GM12878 (cell line): Measurements from ENCODE around the gene STARD13. TPM values are rescaled to one million over a fixed set of nuclear protein-coding genes. Genes with fewer than 3 reads are reported as not detected.
A peak's percentile ranks its signal among the peaks of the same experiment; 100 is the strongest.

ENCODE experiments used
- ATAC-seq: fragments of 200-7000 bp; cut with Tn5 transposase; 3 replicates; pipeline ENCODE4 v1.9.1; 2020; ENCODE audit warnings: mild to moderate bottlenecking, moderate library complexity
- BruUV-seq: library from RNA; stranded (reverse); fragments of 400-500 nt; replicated peaks from 2 replicates; lab custom pipeline; 2021; lab: Mats Ljungman, UMichigan
- CTCF ChIA-PET: fragments of 300-600 bp; sonication (Branson Sonifier 250); formaldehyde crosslinking; extraction: SDS; loops from one replicate; lab custom pipeline; 2021; ENCODE audit warnings: inconsistent platforms; lab: Yijun Ruan, JAX
- POLR2A ChIA-PET: fragments of 350-600 bp; formaldehyde crosslinking; extraction: SDS; loops from one replicate; lab custom pipeline; 2021; ENCODE audit warnings: inconsistent platforms; lab: Charles Lee
- RAD21 ChIA-PET: fragments of 300-600 bp; sonication (Branson Sonifier 250); formaldehyde crosslinking; loops from one replicate; lab custom pipeline; 2023; ENCODE audit warnings: antibody characterized with exemption; ENCODE audit not compliant: unreplicated experiment; lab: Charles Lee
- SMC1A ChIA-PET: fragments of 300-600 bp; sonication (Branson Sonifier 250); formaldehyde crosslinking; loops from one replicate; lab custom pipeline; 2023; ENCODE audit not compliant: unreplicated experiment, uncharacterized antibody; lab: Charles Lee
- DNase-seq: peaks from one replicate; pipeline ENCODE4 v3.0.0-alpha.2; 2011; ENCODE audit warnings: low read depth, low spot score
- FAIRE-seq: peaks from 3 replicates; lab custom pipeline; 2011; peaks lifted over from hg19 to GRCh38; lab: Jason Lieb, UNC
- H2AFZ ChIP-seq: 2 replicates; pipeline ENCODE4 v1.6.0; 2011; ENCODE audit warnings: low read depth, low read length, control low read depth; ENCODE audit not compliant: control insufficient read depth
- H3K27ac ChIP-seq: 2 replicates; pipeline ENCODE4 v1.5.1; 2011; ENCODE audit warnings: control low read depth; ENCODE audit not compliant: control insufficient read depth, insufficient read depth
- H3K27me3 ChIP-seq, 2 experiments: replicated peaks in 1 of 2; 2 replicates each; pipeline versions ENCODE4 v1.6.0 to v1.6.1; 2011; ENCODE audit warnings: low read length in 1 of 2; ENCODE audit not compliant: control insufficient read depth in 2 of 2, insufficient read depth in 2 of 2
- H3K36me3 ChIP-seq, 2 experiments: 2 replicates each; pipeline ENCODE4 v1.5.1; 2011; ENCODE audit warnings: low read length in 1 of 2; ENCODE audit not compliant: control insufficient read depth in 2 of 2, insufficient read depth in 2 of 2
- H3K4me1 ChIP-seq: 2 replicates; pipeline ENCODE4 v1.6.1; 2011; ENCODE audit warnings: mild to moderate bottlenecking, low read length, moderate library complexity, mixed read lengths; ENCODE audit not compliant: control insufficient read depth, insufficient read depth
- H3K4me2 ChIP-seq: 2 replicates; pipeline ENCODE4 v1.6.0; 2011; ENCODE audit warnings: control low read depth; ENCODE audit not compliant: control insufficient read depth, insufficient read depth
- H3K4me3 ChIP-seq: fragments of 200-600 bp; sonication (generic); 2 replicates; pipeline ENCODE4 v1.5.1; 2016
- H3K79me2 ChIP-seq: 2 replicates; pipeline ENCODE4 v1.6.0; 2011; ENCODE audit warnings: low read length; ENCODE audit not compliant: control insufficient read depth, insufficient read depth
- H3K9ac ChIP-seq: 2 replicates; pipeline ENCODE4 v1.8.0; 2011; ENCODE audit warnings: low read length, control low read depth, mixed read lengths; ENCODE audit not compliant: control insufficient read depth, insufficient read depth
- H3K9me3 ChIP-seq: replicated peaks from 3 replicates; pipeline ENCODE4 v1.5.1; 2011; ENCODE audit warnings: mild to moderate bottlenecking, low read length; ENCODE audit not compliant: control insufficient read depth, insufficient read depth
- H4K20me1 ChIP-seq: 2 replicates; pipeline ENCODE4 v1.6.0; 2011; ENCODE audit not compliant: control insufficient read depth, insufficient read depth
- CHD4 ChIP-seq: fragments of 200-600 bp; sonication (generic); IDR thresholded peaks from 2 replicates; pipeline ENCODE4 v1.6.1; 2016; ENCODE audit warnings: mild to moderate bottlenecking
- CREB1 ChIP-seq: IDR thresholded peaks from 2 replicates; pipeline ENCODE4 v1.6.1; 2012; ENCODE audit warnings: low read depth, mild to moderate bottlenecking, inconsistent platforms
- MEF2A ChIP-seq: IDR thresholded peaks from 2 replicates; pipeline ENCODE4 v1.6.1; 2011; ENCODE audit warnings: low read depth, mild to moderate bottlenecking, low read length, moderate library complexity; ENCODE audit not compliant: insufficient read depth
- MEF2B ChIP-seq: fragments of 450-650 bp; IDR thresholded peaks from 2 replicates; pipeline ENCODE4 v1.6.1; 2018; ENCODE audit warnings: mild to moderate bottlenecking, moderate library complexity; ENCODE audit not compliant: partially characterized antibody, poor library complexity, severe bottlenecking
- NFIC ChIP-seq: IDR thresholded peaks from 2 replicates; pipeline ENCODE4 v1.6.1; 2012; ENCODE audit warnings: low read depth, mild to moderate bottlenecking, inconsistent platforms, low read length, moderate library complexity
- NFYA ChIP-seq: IDR thresholded peaks from 2 replicates; pipeline ENCODE4 v1.6.1; 2011; ENCODE audit warnings: low read depth, mild to moderate bottlenecking, low read length, improper control_type of control experiment, borderline replicate concordance
- RUNX3 ChIP-seq: IDR thresholded peaks from 2 replicates; pipeline ENCODE4 v1.6.1; 2012; ENCODE audit warnings: low read length, inconsistent platforms
- TARDBP ChIP-seq: IDR thresholded peaks from 2 replicates; pipeline ENCODE4 v1.6.1; 2016; ENCODE audit warnings: borderline replicate concordance
- TCF7 ChIP-seq: IDR thresholded peaks from 2 replicates; pipeline ENCODE4 v1.6.1; 2014; ENCODE audit warnings: antibody characterized with exemption, borderline replicate concordance
- WGBS: methylation state at CpG from one replicate; pipeline ENCODE4 v1.1.6; 2016; ENCODE audit warnings: low lambda C conversion rate; ENCODE audit not compliant: insufficient replicate concordance, insufficient coverage; ENCODE audit errors: missing lambda C conversion rate; 5-methylcytosine and 5-hydroxymethylcytosine counted together
- in situ Hi-C: fragments of 300-500 bp; cut with MboI; formaldehyde crosslinking; loops from 9 replicates; pipeline ENCODE4 v1.14.3; 2018; ENCODE audit warnings: mixed read lengths
- intact Hi-C: fragments of 100-400 bp; cut with micrococcal nuclease; formaldehyde crosslinking; loops from one replicate; pipeline ENCODE4 v1.14.2; 2022; ENCODE audit not compliant: unreplicated experiment
- polyA plus RNA-seq, 11 experiments: library from polyadenylated mRNA; depleted of rRNA in 4 of 11; unstranded in 6 of 11; stranded (reverse) in 5 of 11; fragments of >200 nt; fragmentation: Nextera tagmentation in 4 of 11; fragmentation: Illumina TruSeq in 1 of 11; extraction: Ambion mirVana in 4 of 11; extraction: Trizol in 1 of 11; gene quantifications; 1 replicate in 1 of 11; 2 replicates in 10 of 11; pipeline versions ENCODE4 v1.2.1 to v1.2.3, GENCODE V29; 2011 to 2016; ENCODE audit warnings: inconsistent platforms in 2 of 11, missing spikeins in 2 of 11, low read depth in 1 of 11
- total RNA-seq, 4 experiments: library from RNA; depleted of rRNA in 3 of 4; stranded (reverse); fragments of >200 nt in 3 of 4; fragmentation: Illumina TruSeq in 1 of 4; extraction: Trizol in 1 of 4; gene quantifications; 2 replicates each; pipeline versions ENCODE4 v1.2.1 to v1.2.3, GENCODE V29; 2013 to 2021
- TF ChIP-seq, protein P1 (sequence below): IDR thresholded peaks from 2 replicates; pipeline ENCODE4 v1.6.1; 2012; ENCODE audit warnings: low read length, inconsistent platforms
- TF ChIP-seq, protein P2 (sequence below): IDR thresholded peaks from 2 replicates; pipeline ENCODE4 v1.6.1; 2012; ENCODE audit warnings: low read depth, low read length, improper control_type of control experiment

STARD13 gene
- total and polyA plus RNA-seq, 10 of the 15 experiments (the other 5 are each of a cell fraction or from before 2014, with no cell fraction given), result 4.0 to 41.6 (median 10.1) TPM

DNA sequence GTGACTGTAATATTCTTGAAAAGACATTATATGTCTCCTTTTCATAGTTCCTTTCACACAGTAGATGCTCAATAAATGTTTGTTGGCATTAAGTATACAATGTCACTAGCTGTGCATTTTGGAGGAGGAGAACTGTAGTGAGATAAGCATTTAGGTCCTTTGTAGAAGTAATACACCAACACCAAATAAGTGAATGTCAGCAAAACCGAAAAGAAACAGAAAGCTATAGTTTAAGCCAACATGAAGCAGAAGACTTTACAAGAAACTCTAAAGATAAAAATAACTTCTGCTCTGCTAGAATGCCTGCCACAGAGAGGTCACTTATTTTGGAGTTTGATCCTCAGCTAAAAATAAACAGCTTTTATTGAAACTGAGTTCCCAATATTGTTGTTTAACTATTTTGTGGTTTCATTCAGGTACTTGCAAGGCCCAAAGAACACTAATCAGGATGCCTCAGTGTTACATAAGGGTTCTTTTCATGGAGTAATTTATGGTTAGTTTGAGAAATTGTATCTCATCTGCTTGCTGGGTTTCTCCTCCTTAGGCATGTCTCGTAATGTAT lies 86.2 kb downstream of the STARD13 start:
- 67% methylated on average over 2 of the region's 2 CpGs for WGBS
- BruUV-seq, result no TSS peak
- ATAC-seq, result peak; percentile 1; the same call in 1 of the 3 replicates

More for the DNA sequence above, 86.2 kb downstream of the STARD13 start:
- intact Hi-C loops (loop anchor here (5.0 kb wide), 1 partner anchor 147 kb away; no protein-coding TSS in a partner anchor), in situ Hi-C loops (no loop called here)
- FAIRE-seq, result no peak
- Histone ChIP-seq H3K9ac (peak overlapping the region; percentile 5), H3K4me2 (peak overlapping the region; percentile 56), H4K20me1 (no peaks in the 10 kb centered on the region), H3K27me3 (no peaks in the 10 kb centered on the region), H2AFZ (no peak overlapping the region; the same call in 1 of the 2 replicates), H3K4me3 (peak overlapping the region; percentile 50), H3K27ac (peak overlapping the region; percentile 73), H3K36me3 (no peaks in the 10 kb centered on the region; a peak in 2 of 4 replicates), H3K4me1 (peaks cover 25% of the 10 kb centered on the region), H3K9me3 (no peaks in the 10 kb centered on the region), H3K79me2 (peaks cover 92% of the 10 kb centered on the region)
- POLR2A ChIA-PET, result interaction anchor here (0.5 to 20.2 kb wide), 9 partner anchors 9 to 345 kb away, joined by 3 to 343 read pairs (median 4); no protein-coding TSS in a partner anchor
- RAD21 ChIA-PET, result interaction anchor here (0.7 to 10.4 kb wide), 7 partner anchors 9 to 612 kb away, joined by 3 to 231 read pairs (median 61); no protein-coding TSS in a partner anchor
- CTCF ChIA-PET, result interaction anchor here (0.7 to 4.4 kb wide), 10 partner anchors 11 to 343 kb away, joined by 3 to 25 read pairs (median 4); no protein-coding TSS in a partner anchor
- DNase-seq, result no peak
- TF ChIP-seq CREB1, result no peak
- no peak for TF ChIP-seq TARDBP
- TF ChIP-seq MEF2B, result peak; percentile 13
- TF ChIP-seq MEF2A, result peak; percentile 86
- no peak for TF ChIP-seq NFYA
- TF ChIP-seq CHD4, result no peak
- TF ChIP-seq TCF7, result 0 out of 2 replicates have a peak, but pooled peaks have one; percentile 7
- peak; percentile 53; the same call in 1 of the 2 replicates for TF ChIP-seq RUNX3
- TF ChIP-seq, protein P1, sequence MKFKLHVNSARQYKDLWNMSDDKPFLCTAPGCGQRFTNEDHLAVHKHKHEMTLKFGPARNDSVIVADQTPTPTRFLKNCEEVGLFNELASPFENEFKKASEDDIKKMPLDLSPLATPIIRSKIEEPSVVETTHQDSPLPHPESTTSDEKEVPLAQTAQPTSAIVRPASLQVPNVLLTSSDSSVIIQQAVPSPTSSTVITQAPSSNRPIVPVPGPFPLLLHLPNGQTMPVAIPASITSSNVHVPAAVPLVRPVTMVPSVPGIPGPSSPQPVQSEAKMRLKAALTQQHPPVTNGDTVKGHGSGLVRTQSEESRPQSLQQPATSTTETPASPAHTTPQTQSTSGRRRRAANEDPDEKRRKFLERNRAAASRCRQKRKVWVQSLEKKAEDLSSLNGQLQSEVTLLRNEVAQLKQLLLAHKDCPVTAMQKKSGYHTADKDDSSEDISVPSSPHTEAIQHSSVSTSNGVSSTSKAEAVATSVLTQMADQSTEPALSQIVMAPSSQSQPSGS, result peak; percentile 45; the same call in 1 of the 2 replicates
- TF ChIP-seq, protein P2, sequence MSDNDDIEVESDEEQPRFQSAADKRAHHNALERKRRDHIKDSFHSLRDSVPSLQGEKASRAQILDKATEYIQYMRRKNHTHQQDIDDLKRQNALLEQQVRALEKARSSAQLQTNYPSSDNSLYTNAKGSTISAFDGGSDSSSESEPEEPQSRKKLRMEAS, result no peak
- TF ChIP-seq NFIC, result peak; percentile 65
- SMC1A ChIA-PET, result interaction anchor here (0.6 to 33.0 kb wide), 11 partner anchors 7 to 525 kb away, joined by 3 to 832 read pairs (median 4); no protein-coding TSS in a partner anchor
